Renal pelvis (tissue), 4 donors: Measurements from ENCODE around the gene FAM120B. TPM values are rescaled to one million over a fixed set of nuclear protein-coding genes. Genes with fewer than 3 reads are reported as not detected.

Experiments
- DNase-seq: peaks from one replicate; pipeline ENCODE4 v3.0.0-alpha.2; 2013
- polyA plus RNA-seq, 3 donors: library from polyadenylated mRNA; unstranded; fragments of 120-200 nt; gene quantifications; one replicate each; pipeline ENCODE4 v1.2.1, GENCODE V29; 2013; ENCODE audit not compliant: insufficient read length in 3 of 3

FAM120B gene
- polyA plus RNA-seq, 3 donors = 34.8 to 38.9 (median 38.0) TPM

DNA sequence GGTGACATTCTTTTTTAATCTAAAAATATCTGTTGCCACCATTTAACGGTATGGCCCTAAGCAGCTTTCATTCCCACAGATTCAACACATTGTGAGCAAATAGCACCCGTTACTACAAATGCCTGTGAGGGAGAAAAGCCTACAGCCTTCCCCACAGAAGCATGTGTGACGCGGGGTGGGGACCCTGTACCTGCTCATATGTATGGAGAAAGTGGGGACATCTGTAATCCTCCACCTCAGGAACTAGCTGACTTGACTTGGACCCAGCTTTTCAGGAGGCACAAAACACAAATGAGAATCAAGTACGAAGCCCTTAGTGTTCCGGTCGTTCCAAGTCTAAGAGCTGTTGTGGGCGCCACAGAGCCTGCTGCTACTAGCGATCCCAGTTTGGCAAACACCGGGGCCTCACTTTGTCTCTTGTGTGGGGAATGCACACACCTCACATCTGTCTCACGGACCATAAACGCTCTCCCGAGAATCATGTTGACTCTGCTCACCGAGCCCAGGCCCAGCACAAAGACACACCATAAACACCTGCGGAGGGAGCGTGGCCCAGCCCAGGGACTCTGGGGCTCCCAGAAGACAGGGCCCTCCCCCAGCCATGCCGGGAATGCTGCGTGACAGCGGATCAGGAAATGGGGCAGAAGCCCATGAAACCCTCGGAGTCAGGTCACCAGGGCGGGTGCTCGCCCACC is 37.3 kb upstream of the FAM120B start:
- DNase-seq = no peak

- DNase-seq = no peak
Measured at GRCh38 chr6:170269846-170270541, 36.6 kb upstream of the FAM120B start.

DNA sequence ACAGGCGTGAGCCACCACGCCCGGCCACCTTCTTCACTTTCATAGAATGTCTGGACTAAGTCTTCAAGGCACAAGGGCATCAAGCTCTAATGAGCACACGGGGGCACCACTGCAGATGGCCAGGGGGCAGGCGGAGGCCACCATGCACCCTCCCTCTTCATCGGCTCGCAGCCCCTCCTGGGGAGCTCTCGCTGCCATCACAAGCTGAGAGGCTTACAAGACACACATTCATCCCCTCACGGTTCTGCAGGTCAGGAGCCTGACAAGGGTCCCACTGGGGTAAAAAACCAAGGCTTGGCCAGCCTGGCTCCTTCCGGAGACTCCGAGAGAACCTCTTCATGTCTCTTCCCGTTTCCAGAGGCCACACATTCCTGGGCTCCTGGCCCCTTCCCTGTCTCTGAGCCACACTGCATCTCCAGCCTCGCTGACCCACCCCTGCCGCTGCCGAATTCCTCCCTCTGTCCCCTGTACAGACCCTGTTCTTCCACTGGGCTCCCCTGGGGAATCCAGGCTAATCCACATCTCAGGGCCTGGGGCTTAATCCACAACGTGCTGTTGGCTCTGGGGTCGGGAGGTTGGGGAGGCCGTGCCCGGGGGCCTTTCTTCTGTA is 35.5 kb upstream of the FAM120B start:
- DNase-seq = no peak

GRCh38 chr6:170271771-170272314 is 34.7 kb upstream of the FAM120B start:
- DNase-seq = no peak

DNA sequence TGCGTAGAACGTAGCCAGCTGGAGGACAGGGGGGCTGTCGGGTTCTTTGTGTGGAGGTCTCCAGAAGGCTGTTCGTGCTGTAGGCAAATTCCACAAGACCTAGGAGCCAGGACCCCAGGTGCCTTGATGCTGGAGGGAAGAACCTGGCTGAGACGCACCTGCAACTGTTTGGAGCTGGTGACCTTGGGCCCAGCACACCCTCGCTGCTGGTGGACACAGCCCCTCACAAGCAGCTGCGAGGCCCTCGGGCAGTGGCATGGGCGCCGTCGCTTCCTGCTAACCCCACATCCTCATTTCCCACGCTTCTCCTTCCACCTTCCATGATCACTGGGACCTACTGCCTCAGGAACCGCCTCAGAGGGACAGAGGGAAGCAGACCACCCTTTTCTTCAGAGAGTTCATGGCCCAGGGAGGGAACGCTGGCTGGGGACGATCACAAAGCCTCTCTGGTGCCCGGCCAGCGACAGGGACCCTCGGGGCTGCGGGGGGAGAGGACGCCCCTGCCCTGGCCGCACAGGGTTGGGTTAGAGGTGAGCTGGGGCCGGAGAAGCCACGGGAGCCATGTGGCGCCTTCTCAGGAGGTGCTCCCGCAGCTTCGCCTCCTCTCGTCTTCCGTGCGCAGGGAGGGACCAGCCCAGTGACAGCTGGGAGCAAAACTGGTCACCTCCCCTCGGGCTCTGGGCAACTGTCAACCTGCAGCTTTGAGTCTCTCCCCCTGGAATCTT is 34.1 kb upstream of the FAM120B start:
- no peak for DNase-seq

GRCh38 chr6:170273191-170273590 is 33.4 kb upstream of the FAM120B start:
- DNase-seq = no peak

- no peak for DNase-seq
Measured at GRCh38 chr6:170273681-170274080, 32.9 kb upstream of the FAM120B start.

- no peak for DNase-seq
Measured at GRCh38 chr6:170274713-170275560, 31.6 kb upstream of the FAM120B start.

- DNase-seq = no peak
Measured at GRCh38 chr6:170276369-170277057, 30.0 kb upstream of the FAM120B start.

GRCh38 chr6:170277893-170278742 is 28.4 kb upstream of the FAM120B start:
- no peak for DNase-seq

GRCh38 chr6:170278743-170279094 is 27.8 kb upstream of the FAM120B start:
- DNase-seq = no peak

- no peak for DNase-seq
Measured at GRCh38 chr6:170279426-170279825, 27.1 kb upstream of the FAM120B start.

GRCh38 chr6:170279977-170280688 is 26.4 kb upstream of the FAM120B start:
- no peak for DNase-seq

DNA sequence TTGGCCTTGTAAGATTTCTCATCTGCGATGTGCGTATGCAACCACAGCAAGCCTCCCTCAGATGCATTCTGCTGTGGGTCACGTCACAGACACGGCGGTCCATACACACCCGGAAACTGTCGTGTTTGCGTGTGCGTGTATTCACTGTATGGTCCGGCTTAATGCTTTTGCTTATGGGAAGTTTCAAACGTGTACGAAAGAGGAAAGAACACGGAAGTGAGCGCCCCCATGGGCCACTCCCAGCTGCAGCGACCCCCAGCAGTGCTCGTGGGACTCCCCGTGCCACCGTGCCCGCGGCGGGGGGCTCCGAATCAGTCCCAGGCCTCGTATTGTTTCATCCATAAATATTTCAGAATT is 25.9 kb upstream of the FAM120B start:
- DNase-seq = no peak

- no peak for DNase-seq
Measured at GRCh38 chr6:170281331-170282292, 24.9 kb upstream of the FAM120B start.

DNA sequence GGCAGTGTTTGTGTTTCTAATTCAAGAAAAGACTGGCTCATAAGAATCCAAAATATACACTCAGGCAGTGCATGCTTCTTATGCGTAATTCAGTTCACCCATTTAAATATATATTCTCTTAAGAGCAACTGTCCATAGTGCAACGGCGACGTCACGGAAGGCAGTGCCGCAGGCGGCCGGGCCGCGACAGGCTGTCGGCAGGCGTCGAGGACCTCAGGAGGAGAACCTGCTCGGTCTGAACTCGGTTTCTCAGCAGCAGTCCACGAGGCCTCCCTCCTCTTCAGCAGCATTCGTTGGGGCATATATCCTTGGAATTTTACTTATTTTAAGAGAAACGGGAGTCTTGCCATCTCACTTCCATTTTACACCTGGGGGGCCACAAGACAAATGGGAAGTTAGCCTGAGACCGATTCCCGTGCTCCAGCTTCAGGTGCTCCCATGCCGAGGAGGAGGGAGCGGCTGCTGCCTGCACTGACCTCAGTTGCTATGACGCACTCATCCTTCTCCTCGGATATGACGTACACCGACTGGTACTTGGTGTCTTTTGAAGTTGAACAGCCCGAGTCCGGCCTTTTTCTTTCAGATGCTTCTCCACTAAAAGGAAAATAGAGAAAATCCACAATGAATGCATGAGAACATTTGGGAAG is 23.9 kb upstream of the FAM120B start:
- no peak for DNase-seq
